ENCODE results near the gene SLC2A1. TPM values are rescaled to one million over a fixed set of nuclear protein-coding genes. Genes with fewer than 3 reads are reported as not detected.

SLC2A1 gene
- total and polyA plus RNA-seq, 9 of the 15 experiments (the other 6 are each of a cell fraction or from before 2014, with no cell fraction given): 12.6 to 153 (median 48.0) TPM

DNA sequence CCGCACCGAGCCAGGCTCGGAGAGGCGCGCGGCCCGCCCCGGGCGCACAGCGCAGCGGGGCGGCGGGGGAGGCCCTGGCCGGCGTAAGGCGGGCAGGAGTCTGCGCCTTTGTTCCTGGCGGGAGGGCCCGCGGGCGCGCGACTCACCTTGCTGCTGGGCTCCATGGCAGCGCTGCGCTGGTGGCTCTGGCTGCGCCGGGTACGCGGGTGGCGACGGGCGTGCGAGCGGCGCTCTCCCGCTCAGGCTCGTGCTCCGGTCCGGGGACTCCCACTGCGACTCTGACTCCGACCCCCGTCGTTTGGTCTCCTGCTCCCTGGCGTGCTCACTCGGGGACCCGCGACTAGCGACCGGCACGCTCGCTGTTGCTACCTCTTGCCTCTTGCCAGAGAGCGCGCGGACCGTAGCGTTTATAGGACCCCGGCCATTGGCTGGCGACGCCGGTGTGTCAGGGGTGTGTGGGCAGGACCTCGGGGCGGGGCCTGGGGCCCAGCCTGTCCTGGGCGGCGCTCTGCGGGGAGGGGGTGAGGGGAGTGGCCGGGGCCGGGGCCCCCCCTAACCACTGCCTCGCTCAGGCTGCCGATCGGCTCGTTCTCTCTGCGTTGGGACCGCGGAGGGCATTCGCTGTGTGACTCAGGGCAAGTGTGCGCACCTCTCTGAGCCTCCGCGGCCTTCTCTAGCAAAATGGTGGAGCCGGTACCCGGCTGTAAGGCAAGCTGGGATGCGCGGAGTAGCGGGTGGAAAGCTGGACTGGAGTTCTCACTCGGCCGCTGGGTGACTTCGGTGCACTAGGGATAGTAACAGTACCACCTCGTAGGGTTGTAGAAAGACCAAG, at the start of gene SLC2A1 (continued):
- TF ChIP-seq KDM4B (IDR thresholded peaks at IDR 0.05; ENCODE audit: borderline replicate concordance in 2 of 2, low read depth in 1 of 2) (no peak), FOXJ2 (tag; IDR thresholded peaks at IDR 0.05) (no peak; the same call in 1 of the 2 replicates), ZNF140 (CRISPR knock-in tag; IDR thresholded peaks at IDR 0.05) (no peak), KDM5B (IDR thresholded peaks at IDR 0.05; ENCODE audit: insufficient replicate concordance, low read depth, low read length) (peak; percentile 97), ATF1 (CRISPR knock-in tag; IDR thresholded peaks at IDR 0.05) (no peak), ATF1 (tag; IDR thresholded peaks at IDR 0.05) (peak; percentile 77), NCOA6 (IDR thresholded peaks at IDR 0.05) (no peak), FOXK2 (conservative IDR thresholded peaks at IDR 0.05 in 1 of 2, IDR thresholded peaks at IDR 0.05 in 1 of 2; ENCODE audit: low read depth in 2 of 2) (peak in 1 of 2 experiments; percentile 62; a peak in 1 of 4 replicates), CBFB (CRISPR knock-in tag; IDR thresholded peaks at IDR 0.05) (peak; percentile 20; the same call in 1 of the 2 replicates), POLR2A (conservative IDR thresholded peaks at IDR 0.05) (peak; percentile 98), ESRRB (CRISPR knock-in tag; IDR thresholded peaks at IDR 0.05; ENCODE audit: borderline replicate concordance) (no peak), ERF (CRISPR knock-in tag; IDR thresholded peaks at IDR 0.05) (no peak), RB1 (IDR thresholded peaks at IDR 0.05; ENCODE audit: low read depth) (no peak), ZNF699 (CRISPR knock-in tag; IDR thresholded peaks at IDR 0.05; ENCODE audit: insufficient replicate concordance) (no peak), CTBP1 (IDR thresholded peaks at IDR 0.05; ENCODE audit: borderline replicate concordance) (no peak), BDP1 (IDR thresholded peaks at IDR 0.05; ENCODE audit: insufficient read depth, insufficient read length) (no peak)
- TF ChIP-seq, protein P1, sequence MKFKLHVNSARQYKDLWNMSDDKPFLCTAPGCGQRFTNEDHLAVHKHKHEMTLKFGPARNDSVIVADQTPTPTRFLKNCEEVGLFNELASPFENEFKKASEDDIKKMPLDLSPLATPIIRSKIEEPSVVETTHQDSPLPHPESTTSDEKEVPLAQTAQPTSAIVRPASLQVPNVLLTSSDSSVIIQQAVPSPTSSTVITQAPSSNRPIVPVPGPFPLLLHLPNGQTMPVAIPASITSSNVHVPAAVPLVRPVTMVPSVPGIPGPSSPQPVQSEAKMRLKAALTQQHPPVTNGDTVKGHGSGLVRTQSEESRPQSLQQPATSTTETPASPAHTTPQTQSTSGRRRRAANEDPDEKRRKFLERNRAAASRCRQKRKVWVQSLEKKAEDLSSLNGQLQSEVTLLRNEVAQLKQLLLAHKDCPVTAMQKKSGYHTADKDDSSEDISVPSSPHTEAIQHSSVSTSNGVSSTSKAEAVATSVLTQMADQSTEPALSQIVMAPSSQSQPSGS (CRISPR knock-in tag; IDR thresholded peaks at IDR 0.05): no peak
- TF ChIP-seq, protein P2, sequence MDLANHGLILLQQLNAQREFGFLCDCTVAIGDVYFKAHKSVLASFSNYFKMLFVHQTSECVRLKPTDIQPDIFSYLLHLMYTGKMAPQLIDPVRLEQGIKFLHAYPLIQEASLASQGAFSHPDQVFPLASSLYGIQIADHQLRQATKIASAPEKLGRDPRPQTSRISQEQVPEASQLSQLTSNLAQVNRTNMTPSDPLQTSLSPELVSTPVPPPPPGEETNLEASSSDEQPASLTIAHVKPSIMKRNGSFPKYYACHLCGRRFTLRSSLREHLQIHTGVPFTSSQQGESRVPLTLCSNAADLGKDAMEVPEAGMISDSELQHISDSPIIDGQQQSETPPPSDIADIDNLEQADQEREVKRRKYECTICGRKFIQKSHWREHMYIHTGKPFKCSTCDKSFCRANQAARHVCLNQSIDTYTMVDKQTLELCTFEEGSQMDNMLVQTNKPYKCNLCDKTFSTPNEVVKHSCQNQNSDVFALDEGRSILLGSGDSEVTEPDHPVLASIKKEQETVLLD (IDR thresholded peaks at IDR 0.05): no peak
- TF ChIP-seq, protein P3, sequence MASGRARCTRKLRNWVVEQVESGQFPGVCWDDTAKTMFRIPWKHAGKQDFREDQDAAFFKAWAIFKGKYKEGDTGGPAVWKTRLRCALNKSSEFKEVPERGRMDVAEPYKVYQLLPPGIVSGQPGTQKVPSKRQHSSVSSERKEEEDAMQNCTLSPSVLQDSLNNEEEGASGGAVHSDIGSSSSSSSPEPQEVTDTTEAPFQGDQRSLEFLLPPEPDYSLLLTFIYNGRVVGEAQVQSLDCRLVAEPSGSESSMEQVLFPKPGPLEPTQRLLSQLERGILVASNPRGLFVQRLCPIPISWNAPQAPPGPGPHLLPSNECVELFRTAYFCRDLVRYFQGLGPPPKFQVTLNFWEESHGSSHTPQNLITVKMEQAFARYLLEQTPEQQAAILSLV (tag; IDR thresholded peaks at IDR 0.05): no peak
- TF ChIP-seq, protein P4, sequence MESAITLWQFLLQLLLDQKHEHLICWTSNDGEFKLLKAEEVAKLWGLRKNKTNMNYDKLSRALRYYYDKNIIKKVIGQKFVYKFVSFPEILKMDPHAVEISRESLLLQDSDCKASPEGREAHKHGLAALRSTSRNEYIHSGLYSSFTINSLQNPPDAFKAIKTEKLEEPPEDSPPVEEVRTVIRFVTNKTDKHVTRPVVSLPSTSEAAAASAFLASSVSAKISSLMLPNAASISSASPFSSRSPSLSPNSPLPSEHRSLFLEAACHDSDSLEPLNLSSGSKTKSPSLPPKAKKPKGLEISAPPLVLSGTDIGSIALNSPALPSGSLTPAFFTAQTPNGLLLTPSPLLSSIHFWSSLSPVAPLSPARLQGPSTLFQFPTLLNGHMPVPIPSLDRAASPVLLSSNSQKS (CRISPR knock-in tag; IDR thresholded peaks at IDR 0.05): no peak
- TF ChIP-seq, protein P5, sequence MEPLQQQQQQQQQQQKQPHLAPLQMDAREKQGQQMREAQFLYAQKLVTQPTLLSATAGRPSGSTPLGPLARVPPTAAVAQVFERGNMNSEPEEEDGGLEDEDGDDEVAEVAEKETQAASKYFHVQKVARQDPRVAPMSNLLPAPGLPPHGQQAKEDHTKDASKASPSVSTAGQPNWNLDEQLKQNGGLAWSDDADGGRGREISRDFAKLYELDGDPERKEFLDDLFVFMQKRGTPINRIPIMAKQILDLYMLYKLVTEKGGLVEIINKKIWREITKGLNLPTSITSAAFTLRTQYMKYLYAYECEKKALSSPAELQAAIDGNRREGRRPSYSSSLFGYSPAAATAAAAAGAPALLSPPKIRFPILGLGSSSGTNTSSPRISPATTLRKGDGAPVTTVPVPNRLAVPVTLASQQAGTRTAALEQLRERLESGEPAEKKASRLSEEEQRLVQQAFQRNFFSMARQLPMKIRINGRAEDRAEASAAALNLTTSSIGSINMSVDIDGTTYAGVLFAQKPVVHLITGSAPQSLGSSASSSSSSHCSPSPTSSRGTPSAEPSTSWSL (CRISPR knock-in tag; IDR thresholded peaks at IDR 0.05; ENCODE audit: borderline replicate concordance): no peak
